Measurements from ENCODE around the gene MYO18B.
A peak's percentile ranks its signal among the peaks of the same experiment; 100 is the strongest.
"Not testable (repeated sequence)": the region's sequence is repeated elsewhere in the genome, so short reads cannot be mapped to it uniquely, and the experiment has no call there.

The MYO18B gene

GRCh38 chr22:25741692-25742626, at the start of gene MYO18B:
TSS of gene MYO18B (plus strand) at chr22:25742188. CDS start at chr22:25761093, 18,905 bp downstream.
- DNase-seq (ENCODE audit: low read depth), result no peak

GRCh38 chr22:25692397-25693267, 49.4 kb upstream of the MYO18B start:
- DNase-seq (ENCODE audit: low read depth), result no peak

GRCh38 chr22:25693268-25693565, 48.8 kb upstream of the MYO18B start:
- DNase-seq (ENCODE audit: low read depth), result no peak

- no peak for DNase-seq (ENCODE audit: low read depth)
These were observed 47.6 kb upstream of the MYO18B start for GRCh38 chr22:25694196-25694907.

- no peak for DNase-seq (ENCODE audit: low read depth)
These were observed 46.8 kb upstream of the MYO18B start for GRCh38 chr22:25695146-25695545.

GRCh38 chr22:25696763-25697162, 45.2 kb upstream of the MYO18B start:
- DNase-seq (ENCODE audit: low read depth), result no peak

GRCh38 chr22:25697181-25697664, 44.8 kb upstream of the MYO18B start:
- DNase-seq (ENCODE audit: low read depth), result no peak

GRCh38 chr22:25697978-25698377, 44.0 kb upstream of the MYO18B start:
- DNase-seq (ENCODE audit: low read depth), result no peak

GRCh38 chr22:25698461-25698860, 43.5 kb upstream of the MYO18B start:
- DNase-seq (ENCODE audit: low read depth), result no peak

GRCh38 chr22:25698978-25699377, 43.0 kb upstream of the MYO18B start:
- no peak for DNase-seq (ENCODE audit: low read depth)

GRCh38 chr22:25701056-25701780, 40.8 kb upstream of the MYO18B start:
- DNase-seq (ENCODE audit: low read depth), result peak; percentile 37

- no peak for DNase-seq (ENCODE audit: low read depth)
These were observed 39.9 kb upstream of the MYO18B start for GRCh38 chr22:25702040-25702439.

- DNase-seq (ENCODE audit: low read depth), result no peak
These were observed 39.3 kb upstream of the MYO18B start for GRCh38 chr22:25702571-25703167.

GRCh38 chr22:25704701-25705100, 37.3 kb upstream of the MYO18B start:
- no peak for DNase-seq (ENCODE audit: low read depth)

- DNase-seq (ENCODE audit: low read depth), result no peak
These were observed 35.8 kb upstream of the MYO18B start for GRCh38 chr22:25706197-25706596.

GRCh38 chr22:25708430-25708829, 33.6 kb upstream of the MYO18B start:
- not testable (repeated sequence) for DNase-seq (ENCODE audit: low read depth)

- DNase-seq (ENCODE audit: low read depth), result no peak
These were observed 32.2 kb upstream of the MYO18B start for GRCh38 chr22:25709758-25710157.

GRCh38 chr22:25710501-25710900, 31.5 kb upstream of the MYO18B start:
- DNase-seq (ENCODE audit: low read depth), result no peak

- no peak for DNase-seq (ENCODE audit: low read depth)
These were observed 30.5 kb upstream of the MYO18B start for GRCh38 chr22:25711491-25711890.

GRCh38 chr22:25712661-25713400, 29.2 kb upstream of the MYO18B start:
- no peak for DNase-seq (ENCODE audit: low read depth)
